ENCODE measurements around the gene MRAS.

DNA sequence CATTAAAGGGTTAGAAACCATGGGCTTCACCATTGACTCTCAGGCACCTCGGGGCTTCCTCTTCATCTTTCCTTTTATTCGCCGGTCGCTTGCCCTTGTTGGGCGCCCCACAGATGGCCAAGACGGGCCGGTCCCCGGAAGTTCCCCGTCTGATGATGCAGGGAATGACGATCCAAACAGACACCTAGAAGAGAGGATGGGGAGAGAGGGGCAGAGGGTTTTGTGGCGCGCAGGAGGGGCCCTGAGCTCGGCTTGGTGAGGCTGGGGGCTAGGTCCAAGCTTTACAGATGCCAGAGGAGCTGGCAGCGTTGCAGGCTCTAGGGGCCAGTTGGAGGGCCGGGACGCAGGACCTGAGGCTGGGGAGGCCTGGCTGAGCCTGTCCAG is 85.5 kb downstream of the MRAS start:
- TF ChIP-seq, protein P1, sequence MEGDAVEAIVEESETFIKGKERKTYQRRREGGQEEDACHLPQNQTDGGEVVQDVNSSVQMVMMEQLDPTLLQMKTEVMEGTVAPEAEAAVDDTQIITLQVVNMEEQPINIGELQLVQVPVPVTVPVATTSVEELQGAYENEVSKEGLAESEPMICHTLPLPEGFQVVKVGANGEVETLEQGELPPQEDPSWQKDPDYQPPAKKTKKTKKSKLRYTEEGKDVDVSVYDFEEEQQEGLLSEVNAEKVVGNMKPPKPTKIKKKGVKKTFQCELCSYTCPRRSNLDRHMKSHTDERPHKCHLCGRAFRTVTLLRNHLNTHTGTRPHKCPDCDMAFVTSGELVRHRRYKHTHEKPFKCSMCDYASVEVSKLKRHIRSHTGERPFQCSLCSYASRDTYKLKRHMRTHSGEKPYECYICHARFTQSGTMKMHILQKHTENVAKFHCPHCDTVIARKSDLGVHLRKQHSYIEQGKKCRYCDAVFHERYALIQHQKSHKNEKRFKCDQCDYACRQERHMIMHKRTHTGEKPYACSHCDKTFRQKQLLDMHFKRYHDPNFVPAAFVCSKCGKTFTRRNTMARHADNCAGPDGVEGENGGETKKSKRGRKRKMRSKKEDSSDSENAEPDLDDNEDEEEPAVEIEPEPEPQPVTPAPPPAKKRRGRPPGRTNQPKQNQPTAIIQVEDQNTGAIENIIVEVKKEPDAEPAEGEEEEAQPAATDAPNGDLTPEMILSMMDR (IDR thresholded peaks at IDR 0.05; ENCODE audit: insufficient read depth, low read length, poor library complexity, severe bottlenecking): no peak
- no peak for TF ChIP-seq EZH2phosphoT487 (conservative IDR thresholded peaks at IDR 0.05; ENCODE audit: low read length)

All from SU-DHL-6 (cell line).